T-helper 1 cell (primary cell): ENCODE measurements around the gene ST3GAL4.

Experiments
- DNase-seq, 5 donors: peaks; one replicate each; pipeline ENCODE4 v3.0.0-alpha.2; 2012 to 2020

Gene ST3GAL4

GRCh38 chr11:126456783-126457542, 101.5 kb downstream of the ST3GAL4 start:
- DNase-seq: no peak

GRCh38 chr11:126457817-126458216, 102.3 kb downstream of the ST3GAL4 start:
- no peak for DNase-seq

GRCh38 chr11:126459691-126460281, 104.3 kb downstream of the ST3GAL4 start:
- DNase-seq: no peak

GRCh38 chr11:126460417-126461095, 105.1 kb downstream of the ST3GAL4 start:
- DNase-seq: no peak

GRCh38 chr11:126461096-126461440, 105.6 kb downstream of the ST3GAL4 start:
- no peak for DNase-seq

GRCh38 chr11:126461996-126462395, 106.5 kb downstream of the ST3GAL4 start:
- no peak for DNase-seq

- no peak for DNase-seq
These were observed 106.9 kb downstream of the ST3GAL4 start for GRCh38 chr11:126462422-126462821.
